NCI-H146 (cell line): ENCODE results near the gene HBP1.
"Not testable (repeated sequence)": the region's sequence is repeated elsewhere in the genome, so short reads cannot be mapped to it uniquely, and the experiment has no call there.

Experiments
- DNase-seq: peaks from one replicate; lab custom pipeline; 2025; lab: John Stamatoyannopoulos, UW

HBP1 gene

DNA sequence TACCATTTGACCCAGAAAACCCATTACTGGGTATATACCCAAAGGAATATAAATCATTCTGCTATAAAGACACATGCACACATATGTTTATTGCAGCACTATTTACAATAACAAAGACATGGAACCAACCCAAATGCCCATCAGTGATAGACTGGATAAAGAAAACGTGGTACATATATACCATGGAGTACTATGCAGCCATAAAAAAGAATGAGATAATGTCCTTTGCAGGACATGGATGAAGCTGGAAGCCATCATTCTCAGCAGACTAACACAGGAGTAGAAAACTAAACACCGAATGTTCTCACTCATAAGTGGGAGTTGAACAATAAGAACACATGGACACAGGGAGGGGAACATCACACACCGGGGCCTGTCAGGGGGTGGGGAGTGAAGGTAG lies 13.1 kb upstream of the HBP1 start:
- not testable (repeated sequence) for DNase-seq

DNA sequence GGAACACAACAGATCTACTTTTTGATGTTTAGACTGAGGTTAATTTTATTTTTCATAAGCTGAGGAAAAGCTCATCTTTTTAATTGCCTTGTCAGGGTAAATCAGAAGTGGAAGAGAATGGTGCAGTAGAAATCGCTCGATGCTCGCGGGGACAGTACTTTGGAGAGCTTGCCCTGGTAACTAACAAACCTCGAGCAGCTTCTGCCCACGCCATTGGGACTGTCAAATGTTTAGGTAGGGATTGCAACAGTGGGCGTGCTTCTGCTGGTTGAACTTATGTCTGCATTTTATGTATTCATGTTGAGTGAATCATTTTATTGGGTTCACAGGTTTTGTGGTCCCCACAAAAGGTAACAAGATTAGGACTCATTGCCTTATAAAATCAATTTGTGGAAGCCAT lies 11.7 kb upstream of the HBP1 start:
- no peak for DNase-seq

DNA sequence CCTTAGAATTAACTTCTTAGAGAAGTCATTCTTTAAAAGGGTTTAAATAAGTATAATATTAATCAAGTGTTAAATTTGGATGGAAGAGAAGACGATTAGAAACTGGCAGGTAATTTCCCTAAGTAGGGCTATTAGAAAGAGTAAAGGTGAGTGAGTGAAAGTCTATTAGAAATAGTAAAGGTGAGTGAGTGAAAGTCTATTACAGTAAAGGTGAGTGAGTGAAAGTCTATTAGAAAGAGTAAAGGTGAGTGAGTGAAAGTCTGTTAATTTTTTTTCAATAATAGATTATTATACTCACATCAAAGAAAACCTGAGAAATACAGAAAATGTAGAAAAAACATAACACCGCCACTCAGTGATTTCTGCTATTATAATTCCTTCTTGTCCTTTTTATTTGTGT lies 10.8 kb upstream of the HBP1 start:
- DNase-seq = no peak

DNA sequence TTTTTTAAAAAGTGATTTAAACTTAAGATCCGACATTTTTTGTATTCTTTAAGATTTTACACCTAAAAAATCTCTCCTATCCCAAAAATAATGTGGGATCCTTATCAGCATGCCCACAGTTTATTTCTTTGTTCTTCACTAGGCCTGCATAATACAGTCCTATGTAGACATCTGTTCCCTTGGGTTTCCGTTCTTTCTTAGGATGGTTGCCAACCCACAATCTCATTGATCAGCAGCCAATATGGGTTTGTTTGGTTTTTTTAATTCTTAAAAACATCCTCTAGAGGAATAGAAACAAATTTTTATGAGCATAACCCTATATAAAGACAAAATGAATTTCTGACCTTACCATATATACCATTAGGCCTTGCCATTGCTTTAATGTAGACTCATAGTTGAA lies 8.4 kb upstream of the HBP1 start:
- no peak for DNase-seq

DNA sequence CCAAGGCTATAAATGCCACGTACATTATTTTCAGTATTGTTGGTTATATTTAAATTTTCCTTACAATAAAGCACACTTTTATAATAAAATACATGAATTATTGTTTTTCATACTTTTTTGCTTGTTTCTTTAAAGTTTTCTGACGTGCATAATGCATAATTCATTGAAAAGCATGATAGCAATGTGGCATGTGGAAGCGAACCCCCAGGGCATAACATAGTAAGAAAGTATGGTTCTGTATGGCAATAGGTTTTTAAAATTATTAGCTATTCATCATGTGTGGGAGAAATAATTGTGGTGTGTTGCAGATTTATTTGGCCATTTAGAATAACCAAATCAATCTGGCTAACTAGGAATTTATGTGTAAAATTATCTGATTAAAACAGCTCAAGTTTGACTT lies 7.4 kb upstream of the HBP1 start:
- DNase-seq = no peak

DNA sequence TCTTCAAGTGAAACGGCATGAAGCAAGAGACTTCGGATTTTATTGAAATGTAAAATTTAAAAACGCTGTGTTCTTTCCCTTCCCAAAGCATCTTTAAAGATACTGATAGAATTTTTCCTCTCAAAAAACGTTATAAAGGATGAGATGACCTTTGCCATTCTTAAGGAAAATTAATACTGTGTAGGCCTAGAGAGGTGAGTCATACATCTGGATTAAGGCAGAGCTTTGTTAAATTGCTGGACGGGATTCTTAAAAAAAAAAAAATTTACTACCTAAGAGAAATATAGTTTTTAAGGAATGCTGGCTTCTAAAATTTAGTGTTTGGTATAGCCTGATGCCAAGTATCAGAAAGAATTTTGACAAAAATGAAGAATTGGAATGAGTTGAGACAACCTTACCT lies 6.3 kb upstream of the HBP1 start:
- no peak for DNase-seq

DNA sequence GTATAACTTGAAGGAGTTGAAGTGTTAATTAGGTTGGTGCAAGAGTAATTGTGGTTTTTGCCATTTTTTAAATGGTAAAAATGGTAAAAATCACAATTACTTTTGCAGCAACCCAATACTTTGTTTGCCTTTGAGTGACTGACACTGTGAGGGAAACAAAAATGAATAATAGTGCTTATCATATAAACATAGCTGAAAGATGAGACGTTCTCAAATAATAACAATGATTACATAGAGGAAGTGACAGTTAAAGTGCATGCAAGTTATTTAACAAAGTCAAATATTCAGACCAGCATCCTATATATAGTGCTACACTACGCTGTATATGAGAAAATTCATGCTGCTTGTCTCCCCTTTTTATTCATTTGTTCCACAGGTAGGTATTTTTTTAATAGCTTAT lies 4.7 kb upstream of the HBP1 start:
- no peak for DNase-seq

DNA sequence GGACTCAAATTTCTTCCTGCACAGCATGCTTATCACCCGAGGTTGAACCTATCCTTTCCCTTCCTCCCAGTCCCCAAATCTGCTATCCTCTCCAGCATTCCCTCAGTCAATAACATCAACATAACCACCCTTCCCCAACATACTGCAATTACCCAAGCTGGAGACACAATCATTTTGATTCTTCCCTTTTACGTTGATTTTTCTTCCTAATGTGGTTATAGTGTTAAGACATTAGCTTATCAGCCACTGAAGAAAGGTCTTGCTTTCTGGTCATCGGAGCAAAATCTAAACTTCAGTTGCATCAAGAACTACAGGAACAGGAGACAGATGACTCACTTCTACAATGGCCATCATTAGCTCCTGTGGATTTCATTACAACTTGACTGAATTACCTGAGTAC lies 3.5 kb upstream of the HBP1 start:
- no peak for DNase-seq

DNA sequence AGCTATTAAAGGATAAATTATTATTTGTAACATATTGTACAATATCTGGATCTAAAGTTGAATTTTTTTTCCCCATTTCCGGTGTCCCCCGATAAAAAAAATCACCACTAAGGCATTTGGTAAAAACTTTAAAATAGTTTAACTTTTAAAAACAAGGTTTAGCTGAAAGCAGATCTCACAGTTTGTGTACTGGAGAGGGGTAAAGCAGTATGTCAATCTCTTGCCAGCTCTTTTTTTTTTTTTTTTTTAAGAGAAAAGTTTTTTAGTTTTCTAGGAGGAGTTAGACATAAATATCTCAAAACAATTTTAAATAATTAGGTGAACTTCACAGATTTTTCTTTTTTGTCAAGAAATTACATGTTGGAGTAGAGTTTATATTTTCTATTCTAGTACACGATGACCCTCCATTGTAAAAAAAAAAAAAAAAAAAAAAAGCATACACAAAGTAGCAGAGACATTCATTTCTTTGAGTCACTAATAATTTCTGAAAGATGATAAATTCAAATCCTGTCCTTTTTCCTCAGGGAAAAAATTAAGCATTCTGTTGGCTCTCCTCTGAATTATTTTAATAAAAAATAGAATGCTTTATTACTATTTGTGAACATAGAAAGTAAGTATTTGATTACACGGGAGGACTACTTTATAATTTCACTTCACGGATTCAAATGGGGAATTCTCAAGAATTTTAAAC lies 1.9 kb upstream of the HBP1 start:
- no peak for DNase-seq

DNA sequence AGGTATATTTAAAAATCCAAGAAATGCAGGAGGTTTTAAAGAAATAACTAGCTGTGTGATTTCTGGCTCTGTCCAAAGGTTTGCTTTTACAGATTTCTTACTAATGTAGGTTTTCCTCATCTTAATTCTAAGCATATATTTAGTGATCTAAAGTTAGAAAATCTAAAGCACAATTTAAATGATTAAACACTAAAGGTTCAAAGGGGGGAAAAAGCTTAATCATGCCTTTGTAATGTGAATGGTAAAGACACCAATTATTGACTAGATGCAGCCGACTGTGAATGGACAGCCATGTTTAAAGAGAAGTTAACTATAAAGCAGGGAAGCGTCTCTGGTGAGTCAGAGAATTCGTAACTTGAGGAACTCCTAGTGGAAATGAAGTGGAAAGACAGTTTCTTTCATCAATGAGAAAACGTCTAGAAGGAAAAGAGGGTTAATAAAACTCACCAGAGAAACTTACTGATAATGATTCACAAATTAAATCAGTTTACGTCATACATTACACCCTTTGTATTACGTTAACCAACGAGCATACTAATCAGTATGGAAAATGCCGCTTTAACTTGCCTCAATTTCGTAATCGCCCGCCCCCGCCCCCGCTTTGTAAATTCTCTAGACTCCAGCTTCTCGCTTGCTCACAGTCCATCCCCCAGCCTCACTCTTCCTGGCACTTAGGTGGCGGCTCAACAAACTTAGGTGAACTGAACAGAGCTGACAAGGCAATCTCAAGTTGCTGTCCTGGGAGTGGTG lies 1.1 kb upstream of the HBP1 start:
- DNase-seq = peak; percentile 52

DNA sequence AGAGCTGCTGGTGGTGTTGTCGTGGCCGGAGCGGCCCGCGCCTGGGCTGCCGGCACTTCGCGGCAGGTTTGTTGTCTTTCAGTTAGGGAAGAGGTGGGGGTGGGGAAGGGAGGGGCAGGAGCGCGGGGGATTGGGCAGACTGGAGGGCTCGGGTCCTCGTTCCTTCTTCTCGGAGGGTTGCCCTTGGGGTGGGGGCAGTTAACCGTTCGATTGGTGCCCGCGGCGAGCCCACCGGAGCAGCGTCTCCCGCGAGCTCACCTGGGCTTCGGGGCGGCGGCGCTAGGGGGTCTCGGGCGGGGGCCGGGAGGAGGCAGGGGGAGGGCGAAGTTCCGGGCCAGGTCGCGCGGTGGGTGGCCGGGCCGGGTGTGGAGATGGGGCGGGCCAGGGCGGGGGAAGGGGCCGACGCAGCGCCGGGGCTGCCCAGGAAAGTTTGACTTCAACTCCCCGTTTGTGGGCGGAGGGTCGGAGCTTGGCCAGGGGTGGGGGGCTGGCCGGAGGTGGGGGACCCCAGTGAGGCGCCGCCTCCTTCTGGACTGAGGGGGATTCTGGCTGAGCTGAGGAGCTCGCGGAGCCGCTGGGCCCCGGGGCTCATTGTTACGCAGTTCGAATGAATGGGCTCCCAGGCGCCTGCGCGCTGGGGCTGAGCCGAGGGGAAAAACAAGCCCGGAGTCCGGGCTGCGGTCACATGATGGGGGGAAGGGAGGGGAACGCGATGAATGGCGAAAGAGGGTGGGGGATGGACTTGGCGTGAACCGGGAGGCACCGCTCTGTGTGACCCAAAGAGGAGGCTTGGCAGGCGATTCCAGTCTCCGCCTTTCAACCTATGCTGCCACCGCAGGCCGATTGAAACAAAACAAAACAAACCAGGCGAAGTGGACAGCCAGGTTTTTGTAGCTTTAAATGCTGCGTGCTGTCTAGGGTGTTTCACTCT lies 582 bp downstream of the HBP1 start:
- DNase-seq = peak; percentile 96

DNA sequence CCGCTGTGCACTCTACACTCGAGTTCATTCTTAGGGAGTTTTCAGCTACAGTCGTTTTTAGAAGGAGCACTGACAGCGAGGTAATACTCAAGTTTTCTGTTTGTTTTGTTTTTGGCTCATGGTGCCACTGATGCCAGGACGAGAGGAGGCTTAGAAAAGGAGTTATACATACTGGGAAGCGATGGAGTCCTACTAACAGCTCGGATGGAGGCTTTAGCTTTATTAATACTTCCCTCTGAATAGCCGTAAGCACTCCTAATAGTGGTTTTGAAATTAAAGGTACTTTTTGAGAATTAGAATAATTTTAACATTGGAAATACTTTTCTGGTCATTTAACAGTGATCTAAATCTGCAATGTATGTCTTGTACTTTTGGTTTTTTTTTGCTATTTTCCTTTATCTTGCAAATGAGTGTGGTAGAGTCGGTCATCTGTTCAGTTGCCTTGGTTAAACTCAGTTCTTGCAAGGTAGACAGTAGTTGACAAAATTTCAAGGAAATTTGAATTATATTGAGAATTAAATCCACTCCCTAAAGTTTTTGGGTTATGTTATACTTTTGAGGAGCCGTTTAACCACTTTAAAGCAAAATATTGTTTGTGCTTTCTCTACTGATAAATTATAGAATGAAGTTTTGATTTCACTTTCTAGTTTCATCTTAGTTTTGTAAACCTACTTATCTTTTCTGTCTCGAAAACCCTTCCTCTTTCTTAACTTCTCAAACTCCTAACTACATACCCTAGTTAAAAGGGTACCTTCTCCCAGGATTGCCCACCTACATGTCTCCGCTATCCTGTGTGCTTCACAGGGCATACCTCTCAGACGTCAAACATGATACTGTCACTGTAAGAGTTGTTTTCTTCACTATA lies 1.5 kb downstream of the HBP1 start:
- DNase-seq = no peak

DNA sequence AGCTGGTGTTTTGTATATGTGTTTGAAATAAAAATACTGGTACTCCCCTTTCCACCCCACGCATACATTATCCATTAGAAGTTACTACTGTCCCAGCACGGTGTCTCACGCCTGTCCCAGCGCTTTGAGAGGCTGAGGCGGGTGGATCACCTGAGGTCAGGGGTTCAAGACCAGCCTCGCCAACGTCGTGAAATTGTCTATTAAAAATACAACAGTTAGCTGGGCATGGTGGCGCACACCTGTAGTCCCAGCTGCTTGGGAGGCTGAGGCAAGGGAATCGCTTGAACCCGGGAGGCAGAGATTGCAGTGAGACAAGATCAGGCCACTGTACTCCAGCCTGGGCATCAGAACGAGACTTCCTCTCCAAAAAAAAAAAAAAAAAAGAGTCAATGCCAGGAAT lies 2.7 kb downstream of the HBP1 start:
- DNase-seq = no peak

DNA sequence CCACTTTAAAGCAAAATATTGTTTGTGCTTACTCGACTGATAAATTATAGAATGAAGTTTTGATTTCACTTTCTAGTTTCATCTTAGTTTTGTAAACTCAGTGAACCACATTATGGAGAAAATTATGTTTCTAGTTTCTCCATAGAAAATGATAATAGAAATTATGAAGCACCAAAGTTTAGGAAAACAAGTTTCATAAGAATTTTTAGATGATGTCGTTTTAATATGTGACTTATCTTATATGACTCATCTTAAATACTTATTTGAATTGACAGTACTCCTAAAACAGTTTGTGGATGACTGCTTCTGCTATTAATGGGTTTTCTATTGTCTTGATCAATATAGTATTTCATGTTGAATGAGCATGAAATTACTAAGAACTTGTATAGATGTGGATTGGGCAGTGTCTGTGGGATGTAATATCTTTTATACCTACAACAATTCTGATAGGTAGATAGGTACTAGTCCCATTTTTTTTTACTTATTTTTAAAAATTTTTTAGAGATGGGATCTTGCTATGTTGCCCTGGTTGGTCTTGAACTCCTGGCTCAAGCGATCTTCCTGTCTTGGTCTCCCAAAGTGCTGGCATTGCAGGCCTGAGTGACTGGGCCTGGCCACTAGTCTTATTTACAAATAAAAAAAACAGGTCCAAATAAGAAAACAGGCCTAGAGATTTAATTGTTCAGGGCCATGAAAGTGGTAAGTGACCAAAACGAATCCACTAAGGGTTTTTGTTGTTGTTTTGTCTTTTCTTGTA lies 3.7 kb downstream of the HBP1 start:
- DNase-seq = no peak

DNA sequence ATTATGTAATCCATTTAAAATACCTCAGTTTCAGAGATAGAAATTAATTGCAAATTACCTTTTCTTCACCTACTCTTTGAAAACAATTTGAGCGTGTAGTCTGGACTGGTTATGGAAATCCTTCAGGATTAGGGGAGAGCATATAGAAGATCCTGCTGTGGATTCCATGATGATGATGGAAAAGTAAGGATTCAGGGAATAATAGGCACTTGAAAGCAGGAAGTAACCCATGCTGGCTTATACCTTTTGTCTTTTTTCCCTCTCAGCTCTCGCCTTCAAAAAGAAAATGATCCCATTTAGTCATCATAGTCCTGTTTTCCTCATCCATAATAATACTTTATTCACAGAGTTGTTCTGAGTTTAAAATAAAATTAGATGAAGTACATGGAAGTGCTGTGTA lies 4.4 kb downstream of the HBP1 start:
- peak; percentile 4 for DNase-seq

DNA sequence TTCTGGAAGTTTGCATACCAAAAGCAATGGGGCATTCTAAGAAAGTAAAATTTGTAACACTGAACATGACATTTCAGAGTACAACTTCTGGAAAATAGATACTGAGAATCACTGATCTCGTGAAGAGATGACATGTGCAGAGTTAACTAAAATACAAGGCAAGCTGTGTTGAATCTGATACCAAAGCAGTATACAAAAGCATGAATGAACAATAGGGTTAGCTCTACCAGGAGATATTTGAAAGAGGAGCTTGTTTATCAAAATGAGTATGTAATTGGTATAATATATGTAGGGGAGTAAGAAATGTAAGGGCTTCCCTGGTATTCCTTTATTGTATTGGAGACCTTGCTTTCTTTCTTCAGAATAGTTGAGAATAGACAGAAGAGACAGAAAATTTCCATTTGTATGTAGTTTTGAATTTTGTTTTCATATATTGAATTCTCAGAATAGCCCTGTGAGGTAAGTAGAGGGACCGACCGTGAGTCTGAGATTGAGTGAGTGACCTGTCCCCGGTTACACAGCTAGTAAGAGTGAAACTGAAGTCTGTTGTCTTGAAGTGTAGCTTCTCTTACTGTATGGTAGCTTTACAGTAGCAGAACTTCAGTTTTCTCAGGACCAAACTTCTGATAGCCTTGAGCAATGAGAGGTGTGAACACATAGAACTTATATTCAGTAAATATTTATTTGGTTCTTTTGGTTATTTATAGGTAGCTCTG lies 5.0 kb downstream of the HBP1 start:
- no peak for DNase-seq

DNA sequence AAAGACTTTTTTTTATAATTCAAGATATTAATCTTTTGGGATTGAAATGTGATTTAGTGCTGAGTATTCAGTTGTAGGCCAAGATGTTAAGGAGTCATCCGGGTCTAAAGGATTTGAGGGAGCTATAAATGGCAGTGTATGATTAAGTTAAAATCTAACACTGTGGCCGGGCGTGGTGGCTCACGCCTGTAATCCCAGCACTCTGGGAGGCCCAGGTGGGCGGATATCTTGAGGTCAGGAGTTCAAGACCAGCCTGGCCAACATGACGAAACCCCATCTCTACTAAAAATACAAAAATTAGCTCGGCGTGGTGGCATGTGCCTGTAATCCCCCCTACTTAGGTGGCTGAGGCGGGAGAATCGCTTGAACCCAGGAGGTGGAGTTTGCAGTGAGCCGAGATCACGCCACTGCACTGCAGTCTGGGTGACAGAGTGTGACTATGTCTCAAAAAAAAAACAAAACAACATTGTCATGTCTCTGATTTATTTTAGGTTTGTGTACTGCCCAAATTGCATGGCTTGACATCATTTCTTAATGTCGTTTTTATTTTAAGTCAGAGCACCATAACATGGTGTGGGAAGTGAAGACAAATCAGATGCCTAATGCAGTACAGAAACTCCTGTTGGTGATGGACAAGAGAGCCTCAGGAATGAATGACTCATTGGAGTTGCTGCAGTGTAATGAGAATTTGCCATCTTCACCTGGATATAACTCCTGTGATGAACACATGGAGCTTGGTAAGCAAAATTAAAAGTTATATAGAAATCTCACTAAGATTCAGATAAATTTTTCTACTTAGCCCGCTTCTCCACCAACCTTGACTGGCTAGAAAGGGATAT lies 10.7 kb downstream of the HBP1 start:
- DNase-seq = no peak

DNA sequence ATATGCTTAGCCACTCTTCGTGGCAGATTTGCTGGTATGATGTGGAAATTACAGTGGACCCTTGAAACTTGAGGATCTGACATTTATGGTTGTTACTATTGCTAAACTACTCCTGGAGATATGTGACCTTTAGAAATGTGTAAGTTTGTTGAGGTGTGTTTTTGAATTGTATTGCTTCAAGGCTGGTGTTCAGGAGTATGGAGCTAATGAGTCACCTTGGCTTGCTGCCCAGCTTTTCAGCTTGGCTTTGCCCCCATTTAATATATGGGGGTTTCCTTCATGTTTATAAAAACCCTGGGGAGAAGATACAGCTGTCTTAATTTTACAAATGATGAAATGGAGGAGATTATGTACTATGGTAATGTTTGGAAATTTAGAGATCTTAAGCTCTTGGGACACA lies 11.6 kb downstream of the HBP1 start:
- no peak for DNase-seq

DNA sequence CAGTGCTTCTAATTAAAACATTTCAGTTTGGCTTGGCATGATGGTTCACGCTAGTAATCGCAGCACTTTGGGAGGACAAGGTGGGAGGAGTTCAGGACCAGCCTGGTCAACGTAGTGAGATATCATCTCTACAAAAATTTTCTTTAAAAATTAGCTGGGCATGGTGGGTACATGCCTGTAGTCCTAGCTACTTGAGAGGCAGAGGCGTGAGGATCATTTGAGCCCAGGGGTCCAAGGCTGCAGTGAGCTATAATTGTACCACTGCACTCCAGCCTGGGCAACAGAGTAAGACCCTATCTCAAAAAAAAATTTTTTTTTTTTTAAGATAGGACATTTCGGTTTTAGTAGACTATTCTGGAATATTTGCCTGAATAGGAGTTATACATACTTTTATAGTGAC lies 12.4 kb downstream of the HBP1 start:
- no peak for DNase-seq

DNA sequence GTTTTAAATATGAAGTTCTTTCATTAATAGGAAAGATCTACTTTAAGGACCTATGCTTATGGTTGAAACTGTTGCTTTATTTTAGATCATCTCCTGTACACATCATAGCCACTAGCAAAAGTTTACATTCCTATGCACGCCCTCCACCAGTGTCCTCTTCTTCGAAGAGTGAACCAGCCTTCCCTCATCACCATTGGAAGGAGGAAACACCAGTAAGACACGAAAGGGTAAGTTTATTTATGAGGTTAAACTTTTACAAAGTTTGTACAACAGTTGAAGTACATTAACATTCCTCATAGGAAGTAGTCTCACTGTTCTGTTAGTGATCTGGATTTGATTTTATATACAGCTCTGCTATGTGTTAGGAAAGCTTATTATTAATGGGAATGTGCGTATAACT lies 16.9 kb downstream of the HBP1 start:
- no peak for DNase-seq
